ENCODE results near the gene KLHL14.

GRCh38 chr18:32761231-32761630, 11.6 kb downstream of the KLHL14 start:
- no peak for TF ChIP-seq CTCF (IDR thresholded peaks at IDR 0.05)
- no peak for TF ChIP-seq EZH2 (IDR thresholded peaks at IDR 0.05)
- no peak for TF ChIP-seq EZH2phosphoT487 (IDR thresholded peaks at IDR 0.05)

Data from neural progenitor cell (in vitro differentiated cells).